Testis (tissue), 2 donors: ENCODE results near the gene PLOD1.

ENCODE experiments used
- CTCF ChIP-seq, 3 experiments: fragments of 450-650 bp in 2 of 3; fragments of 200-600 bp in 1 of 3; sonication (generic) in 1 of 3; IDR thresholded peaks; one replicate each; pipeline ENCODE4 v1.5.1; 2016 to 2019; ENCODE audit warnings: antibody characterized with exemption in 3 of 3, mild to moderate bottlenecking in 2 of 3, moderate library complexity in 1 of 3
- POLR2A ChIP-seq: fragments of 450-650 bp; IDR thresholded peaks from one replicate; pipeline ENCODE4 v1.6.1; 2017; ENCODE audit warnings: antibody characterized with exemption, mild to moderate bottlenecking, moderate library complexity

- no peak for TF ChIP-seq CTCF (IDR thresholded peaks at IDR 0.05)
- TF ChIP-seq POLR2A = no peak
Observed at GRCh38 chr1:12014141-12014991, 79.8 kb downstream of the PLOD1 start.
